HG02981 (cell line): Measurements from ENCODE around the gene GALNTL6.
"Not testable (repeated sequence)": the region's sequence is repeated elsewhere in the genome, so short reads cannot be mapped to it uniquely, and the experiment has no call there.

Experiments used
- ATAC-seq: cut with Tn5 transposase; IDR thresholded peaks from one replicate; pipeline ENCODE4 v1.9.1; 2021; ENCODE audit warnings: mild to moderate bottlenecking, moderate library complexity; ENCODE audit not compliant: unreplicated experiment

The GALNTL6 gene

DNA sequence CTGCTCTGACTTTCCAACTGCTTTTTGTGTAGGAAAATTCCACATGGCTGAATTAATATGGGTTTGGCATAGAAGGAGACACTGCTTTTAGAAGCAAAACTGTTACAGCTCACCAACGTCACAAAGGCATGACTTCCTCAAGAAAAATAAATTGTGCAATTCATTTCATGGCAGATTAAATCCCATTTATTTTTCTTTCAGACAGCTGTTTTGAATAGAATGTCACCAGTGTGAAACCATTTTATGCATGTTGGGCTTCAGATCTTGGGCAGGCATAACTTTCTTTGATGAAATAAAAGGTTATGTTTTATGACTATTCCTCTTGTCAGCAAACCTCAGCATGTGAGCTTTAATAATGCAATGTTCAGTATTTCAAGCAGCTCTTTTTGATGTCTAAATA, 542.8 kb downstream of the GALNTL6 start:
- ATAC-seq: no peak

DNA sequence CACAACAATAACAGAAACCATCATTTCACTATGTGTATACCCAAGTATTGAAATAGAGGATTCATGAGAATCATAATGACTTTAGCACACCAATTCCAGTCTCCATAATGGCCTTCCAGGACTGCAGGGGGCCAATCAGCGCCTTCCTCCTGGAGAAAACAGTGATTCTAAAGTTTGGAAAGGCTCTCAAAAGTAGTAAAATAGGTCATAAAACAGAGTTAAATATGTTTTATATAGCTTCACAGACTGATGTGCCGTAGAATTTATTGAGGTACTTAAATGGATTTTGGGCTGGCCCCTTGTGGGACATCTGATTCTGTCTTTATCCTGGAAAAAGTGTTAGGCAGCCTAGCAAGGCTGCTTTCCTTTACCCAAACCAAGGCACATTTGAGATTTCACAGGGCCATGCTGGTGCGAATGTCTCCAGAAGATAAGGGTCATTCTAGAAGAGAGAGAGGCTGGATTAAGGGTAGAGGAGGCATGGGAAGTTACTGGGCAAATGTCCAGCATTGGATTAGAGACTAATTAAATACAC, 543.9 kb downstream of the GALNTL6 start:
- no peak for ATAC-seq

DNA sequence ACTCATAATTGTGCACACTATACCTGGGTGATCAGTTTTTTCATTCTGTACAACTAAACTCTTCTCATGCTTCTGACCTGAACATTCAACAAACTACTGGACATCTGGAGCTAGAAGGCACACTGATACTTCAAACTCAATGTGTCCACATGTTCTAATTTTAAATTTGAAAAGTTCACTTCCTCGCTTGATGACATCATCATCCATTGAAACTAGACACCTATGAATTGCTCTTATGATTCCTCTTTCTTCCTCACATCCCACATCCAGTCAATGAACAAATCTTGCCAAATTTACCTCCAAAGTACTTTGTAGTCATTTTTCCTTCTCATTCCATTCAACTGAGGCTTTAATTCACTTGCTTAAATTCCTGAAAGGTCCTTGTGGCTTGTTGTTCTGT, 549.4 kb downstream of the GALNTL6 start:
- ATAC-seq: no peak

DNA sequence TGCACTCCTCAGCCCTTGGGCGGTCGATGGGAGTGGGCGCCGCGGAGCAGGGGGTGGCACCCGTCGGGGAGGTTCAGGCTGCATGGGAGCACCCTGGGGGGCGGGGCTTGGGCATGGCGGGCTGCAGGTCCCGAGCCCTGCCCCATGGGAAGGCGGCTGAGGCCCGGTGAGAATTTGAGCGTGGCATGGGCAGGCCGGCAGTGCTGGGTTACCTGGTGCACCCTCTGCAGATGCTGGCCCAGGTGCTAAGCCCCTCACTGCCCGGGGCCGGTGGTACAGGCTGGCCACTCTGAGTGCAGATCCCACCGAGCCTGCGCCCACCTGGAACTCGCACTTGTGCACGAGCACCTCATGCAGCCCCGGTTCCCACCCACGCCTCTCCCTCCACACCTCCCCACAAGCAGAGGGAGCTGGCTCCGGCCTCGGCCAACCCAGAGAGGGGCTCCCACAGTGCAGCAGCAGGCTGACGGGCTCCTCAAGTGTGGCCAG, 556.3 kb downstream of the GALNTL6 start:
- ATAC-seq: no peak

DNA sequence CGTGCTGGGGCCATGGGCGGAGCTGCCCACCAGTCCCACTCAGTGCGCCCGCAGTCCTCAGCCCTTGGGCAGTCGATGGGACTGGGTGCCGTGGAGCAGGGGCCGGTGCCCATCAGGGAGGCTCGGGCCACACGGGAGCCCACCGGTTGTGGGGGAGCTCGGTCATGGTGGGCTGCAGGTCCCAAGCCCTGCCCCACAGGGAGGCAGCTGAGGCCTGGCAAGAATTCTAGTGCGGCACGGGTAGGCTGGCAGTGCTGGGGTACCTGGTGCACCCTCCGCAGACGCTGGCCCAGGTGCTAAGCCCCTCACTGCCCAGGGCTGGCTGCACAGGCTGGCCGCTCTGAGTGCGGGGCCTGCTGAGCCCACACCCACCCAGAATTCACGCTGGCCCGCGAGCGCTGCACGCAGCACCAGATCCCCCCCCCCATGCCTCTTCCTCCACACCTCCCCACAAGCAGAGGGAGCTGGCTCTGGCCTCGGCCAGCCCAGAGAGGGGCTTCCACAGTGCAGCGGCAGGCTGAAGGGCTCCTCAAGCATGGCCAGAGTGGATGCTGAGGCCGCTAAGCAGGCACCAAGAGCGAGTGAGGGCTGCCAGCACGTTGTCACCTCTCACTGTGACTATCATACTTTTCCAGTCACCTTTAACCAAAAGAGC, 564.4 kb downstream of the GALNTL6 start:
- no peak for ATAC-seq

DNA sequence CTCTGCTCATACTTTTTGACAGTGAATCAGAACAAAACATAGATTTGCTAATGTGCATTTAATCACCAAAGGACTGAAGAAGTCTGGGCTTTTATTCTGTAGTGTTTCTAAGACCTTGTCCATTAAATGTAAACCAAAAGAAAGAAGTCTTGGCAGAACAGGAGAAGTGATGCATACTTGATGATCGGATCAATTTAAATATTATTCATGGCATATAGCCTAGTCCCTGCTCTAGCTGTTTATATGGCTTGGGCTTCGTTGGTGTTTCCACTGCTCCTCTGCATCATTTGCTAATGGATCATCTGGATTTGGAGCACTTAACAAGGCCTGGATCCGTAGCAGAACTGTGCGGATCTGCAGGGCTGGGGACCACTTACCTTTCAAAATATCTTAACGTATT, 566.6 kb downstream of the GALNTL6 start:
- ATAC-seq: no peak

DNA sequence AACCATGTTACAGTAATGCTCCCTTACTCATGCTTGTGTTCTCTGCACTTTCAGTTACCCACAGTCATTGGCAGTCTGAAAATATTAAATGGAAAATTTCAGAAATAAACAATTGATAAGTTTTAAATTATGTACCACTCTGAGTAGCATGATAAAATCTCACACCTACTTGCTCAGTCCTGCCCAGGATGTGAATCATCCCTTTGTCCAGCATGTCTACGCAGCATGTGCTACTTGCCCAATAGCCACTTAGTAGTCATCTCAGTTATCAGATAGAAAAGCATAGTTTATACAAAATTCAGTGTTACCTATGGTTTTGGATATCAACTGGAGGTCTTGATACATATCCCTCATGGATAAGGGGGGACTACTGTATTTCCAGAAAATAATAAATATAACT, 577.1 kb downstream of the GALNTL6 start:
- no peak for ATAC-seq

DNA sequence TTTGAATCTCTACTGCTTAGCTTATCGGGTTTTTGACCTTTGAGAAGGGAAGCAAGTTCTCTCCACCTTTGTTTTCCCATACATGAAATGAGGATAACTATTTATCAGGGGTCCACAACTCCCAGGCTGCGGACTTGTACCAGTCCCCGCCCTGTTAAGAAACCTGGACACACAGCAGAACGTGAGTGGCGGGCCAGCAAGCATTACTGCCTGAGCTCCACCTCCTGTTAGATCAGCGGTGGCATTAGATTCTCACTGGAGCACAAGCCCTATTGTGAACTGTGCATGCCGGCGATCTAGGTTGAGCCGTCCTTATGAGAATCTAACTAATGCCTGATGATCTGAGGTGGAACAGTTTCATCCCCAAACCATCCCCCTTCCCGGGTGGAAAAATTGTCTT, 579.5 kb downstream of the GALNTL6 start:
- no peak for ATAC-seq

DNA sequence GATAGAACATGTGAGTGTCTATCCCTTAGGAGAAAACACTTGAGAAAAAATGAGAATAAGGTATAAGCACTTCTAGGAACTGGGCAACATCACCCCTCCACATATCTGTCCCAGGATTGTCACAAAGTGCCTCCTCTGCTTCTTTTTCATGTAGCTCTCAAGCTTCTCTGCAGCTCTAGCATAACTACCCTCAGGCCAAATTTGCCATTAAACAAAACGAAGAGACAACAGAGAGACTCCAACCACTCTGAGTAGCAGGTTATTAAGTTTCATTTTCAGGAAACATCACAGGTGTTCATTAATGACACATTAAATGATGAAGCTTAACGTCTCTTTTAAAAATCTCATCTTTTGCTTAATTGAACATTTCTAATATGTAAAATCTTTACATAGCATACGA, 580.0 kb downstream of the GALNTL6 start:
- no peak for ATAC-seq

DNA sequence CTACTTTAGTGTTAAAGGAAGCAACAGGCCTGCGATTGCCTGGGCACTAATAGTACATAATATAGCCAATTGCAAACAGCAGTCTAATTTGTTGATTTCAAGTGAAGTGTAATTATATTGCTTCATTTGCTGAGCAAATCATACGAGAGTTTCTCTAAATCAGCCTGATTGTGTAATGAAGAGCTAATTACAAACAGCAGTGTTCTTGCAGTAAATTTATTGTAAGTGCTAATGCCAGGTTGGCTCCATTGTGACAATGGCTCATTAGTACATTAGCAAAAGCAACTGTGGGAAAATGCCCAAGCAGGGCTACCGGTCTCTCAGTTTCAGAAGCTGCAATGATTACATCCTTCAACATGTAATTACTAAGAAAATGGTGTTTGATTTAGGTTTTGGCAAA, 591.5 kb downstream of the GALNTL6 start:
- ATAC-seq: no peak

DNA sequence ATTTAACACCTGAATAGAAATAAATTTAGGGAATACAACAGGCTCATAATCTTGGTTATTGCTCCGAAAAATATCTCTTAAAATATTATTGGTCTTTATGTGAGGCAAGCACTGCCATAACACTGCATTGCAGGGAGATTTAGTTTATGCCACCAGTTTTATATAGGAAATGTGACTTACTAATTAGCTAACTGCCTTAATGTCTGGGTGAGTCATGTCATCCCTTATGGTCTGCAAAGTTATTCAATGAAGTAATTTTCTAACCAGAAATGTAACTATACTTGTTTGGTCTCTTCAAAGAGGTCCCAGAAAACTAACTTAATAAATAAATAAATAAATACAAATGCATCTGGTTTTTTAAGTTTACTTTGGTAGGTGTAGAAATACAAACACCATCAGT, 597.2 kb downstream of the GALNTL6 start:
- ATAC-seq: no peak

DNA sequence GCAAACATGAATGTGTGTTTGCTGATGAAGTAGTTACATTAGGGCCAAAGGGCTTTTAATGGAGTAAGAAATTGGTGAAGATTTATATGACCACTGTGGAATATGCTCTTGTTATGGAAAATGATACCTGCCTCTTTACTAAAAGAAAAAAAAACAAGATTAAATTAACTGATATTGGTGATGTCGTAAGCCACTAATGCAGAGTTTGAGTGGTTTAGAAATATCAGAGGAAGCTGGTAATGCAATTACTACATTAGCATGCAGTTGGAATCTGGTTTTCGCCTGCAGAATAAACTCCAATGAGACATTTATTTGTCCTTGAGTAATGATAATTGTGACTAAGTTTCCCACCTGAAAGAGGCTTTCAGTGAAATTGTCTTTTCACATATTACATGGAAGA, 597.9 kb downstream of the GALNTL6 start:
- no peak for ATAC-seq

DNA sequence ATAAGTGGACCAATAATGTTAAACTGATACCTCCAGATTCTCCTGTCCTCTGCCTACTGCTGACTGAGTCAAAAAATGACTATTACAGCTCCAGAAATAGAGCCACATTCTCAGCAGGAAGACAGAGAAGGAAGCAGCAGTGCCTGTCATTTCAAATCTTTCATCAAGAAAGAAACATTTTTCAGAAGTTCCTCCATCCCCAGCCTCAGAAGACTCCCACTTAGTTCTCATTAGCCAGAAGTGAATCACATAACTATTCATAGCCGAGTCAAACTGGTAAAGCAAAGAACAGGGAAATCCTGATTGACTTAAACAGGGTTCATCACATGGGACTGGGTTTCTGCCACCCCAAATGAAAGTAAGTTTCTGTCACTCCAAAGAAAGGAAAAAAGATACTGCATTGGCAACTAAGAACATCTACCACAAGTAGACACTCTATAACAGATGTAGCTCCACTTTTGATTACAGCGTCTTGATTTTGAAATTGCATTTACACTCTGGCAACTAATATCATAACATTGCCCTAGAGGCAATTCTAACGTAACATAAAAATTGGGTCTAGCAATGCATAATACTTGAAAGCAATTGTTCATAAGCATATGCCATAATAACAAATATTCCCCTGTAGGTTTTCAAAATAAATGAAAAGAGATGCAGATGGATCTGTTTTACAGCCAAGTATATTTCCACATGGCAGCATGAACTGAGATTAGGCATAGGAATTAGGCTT, 599.8 kb downstream of the GALNTL6 start:
- no peak for ATAC-seq

DNA sequence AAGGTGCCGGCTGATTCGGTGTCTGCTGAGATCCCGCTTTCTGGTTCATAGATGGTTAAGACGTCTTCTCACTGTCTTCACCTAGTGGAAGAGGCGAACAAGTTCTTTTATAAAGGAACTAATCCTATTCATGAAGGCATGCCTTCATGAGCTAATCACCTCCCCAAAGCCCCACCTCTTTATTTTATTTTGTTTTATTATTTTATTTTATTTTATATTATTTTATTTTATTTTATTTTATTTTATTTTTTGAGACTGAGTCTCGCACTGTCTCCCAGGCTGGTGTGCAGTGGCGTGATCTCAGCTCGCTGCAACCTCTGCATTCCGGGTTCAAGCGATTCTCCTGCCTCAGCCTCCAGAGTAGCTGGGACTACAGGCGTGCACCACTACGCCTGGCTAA, 615.8 kb downstream of the GALNTL6 start:
- ATAC-seq: not testable (repeated sequence)

DNA sequence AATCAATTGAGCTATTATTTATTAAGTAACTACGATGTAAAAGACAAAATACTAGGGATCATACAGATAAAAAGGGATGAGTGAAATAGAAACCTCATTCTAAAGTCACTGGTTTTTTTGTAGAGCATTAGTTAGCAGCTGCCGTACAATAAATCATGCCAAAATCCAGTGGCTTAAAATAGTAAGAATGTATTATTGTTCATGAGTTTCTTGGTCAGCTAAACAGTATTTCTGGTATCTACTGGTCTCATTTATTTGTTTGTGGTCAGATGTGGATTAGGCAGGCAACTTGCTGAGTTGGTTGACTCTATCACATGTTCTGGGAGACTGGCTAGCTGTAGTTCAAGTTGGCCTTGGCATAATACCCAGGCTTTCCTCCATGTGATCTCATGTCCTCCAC, 667.3 kb downstream of the GALNTL6 start:
- ATAC-seq: no peak

DNA sequence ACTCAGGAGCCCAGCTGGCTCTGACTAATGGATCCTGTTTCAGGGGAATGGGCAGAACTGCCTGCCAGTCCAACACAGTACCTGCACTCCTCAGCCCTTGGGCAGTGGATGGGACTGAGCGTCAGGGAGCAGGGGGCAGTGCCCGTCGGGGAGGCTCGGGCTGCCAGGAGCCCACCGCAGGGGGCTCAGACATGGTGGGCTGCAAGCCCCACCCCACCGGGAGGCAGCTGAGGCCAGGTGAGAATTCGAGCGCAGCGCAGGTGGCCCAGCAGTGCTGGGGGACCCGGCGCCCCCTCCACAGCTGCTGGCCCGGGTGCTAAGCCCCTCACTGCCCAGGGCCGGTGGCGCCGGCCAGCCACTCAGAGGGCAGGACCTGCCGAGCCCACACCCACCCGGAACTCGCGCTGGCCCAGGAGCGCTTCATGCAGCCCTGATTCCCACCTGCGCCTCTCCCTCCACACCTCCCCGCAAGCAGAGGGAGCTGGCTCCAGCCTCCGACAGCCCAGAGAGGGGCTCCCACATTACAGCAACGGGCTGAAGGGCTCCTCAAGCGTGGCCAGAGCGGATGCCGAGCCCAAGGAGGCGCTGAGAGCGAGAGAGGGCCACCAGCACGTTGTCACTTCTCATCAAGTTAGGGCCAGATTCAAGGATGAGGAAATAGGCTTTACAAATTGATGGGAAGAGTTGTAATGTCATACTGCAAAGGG, 668.8 kb downstream of the GALNTL6 start:
- no peak for ATAC-seq

DNA sequence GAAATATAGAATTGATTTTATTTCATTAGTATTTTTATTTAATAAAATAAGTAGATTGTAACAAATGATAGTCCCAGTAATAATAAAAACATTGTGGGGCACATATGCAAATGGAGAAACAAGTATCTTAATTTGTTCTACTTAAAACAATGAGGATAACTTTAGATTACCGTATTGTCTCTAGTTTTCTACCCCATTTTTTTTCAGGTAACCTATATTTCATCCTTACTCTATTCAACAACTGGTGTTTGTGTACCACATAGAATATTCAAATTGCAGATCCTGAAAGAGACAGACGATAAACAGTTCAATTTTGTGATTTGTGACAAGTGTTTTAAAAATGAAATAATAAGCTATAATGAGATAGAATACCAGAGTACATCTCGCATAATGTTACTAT, 671.8 kb downstream of the GALNTL6 start:
- ATAC-seq: no peak

DNA sequence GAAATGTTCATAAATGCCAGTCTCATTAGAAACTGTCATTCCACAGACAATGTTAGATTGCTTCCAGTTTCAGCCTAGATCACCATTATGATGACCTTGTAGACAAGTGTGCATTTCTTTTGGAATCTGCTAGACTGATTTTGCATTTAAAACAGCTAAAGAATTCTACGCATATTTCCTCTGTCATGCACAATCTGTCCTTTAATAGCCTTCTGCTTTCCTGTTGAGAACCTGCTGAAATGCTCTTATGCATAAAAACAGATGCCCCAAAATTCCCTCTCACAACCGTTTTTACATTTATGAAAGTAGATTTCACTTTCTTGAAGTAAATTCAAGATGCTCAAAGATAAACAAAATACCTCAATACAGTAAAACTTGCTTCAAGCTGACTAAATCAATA, 673.3 kb downstream of the GALNTL6 start:
- ATAC-seq: no peak

DNA sequence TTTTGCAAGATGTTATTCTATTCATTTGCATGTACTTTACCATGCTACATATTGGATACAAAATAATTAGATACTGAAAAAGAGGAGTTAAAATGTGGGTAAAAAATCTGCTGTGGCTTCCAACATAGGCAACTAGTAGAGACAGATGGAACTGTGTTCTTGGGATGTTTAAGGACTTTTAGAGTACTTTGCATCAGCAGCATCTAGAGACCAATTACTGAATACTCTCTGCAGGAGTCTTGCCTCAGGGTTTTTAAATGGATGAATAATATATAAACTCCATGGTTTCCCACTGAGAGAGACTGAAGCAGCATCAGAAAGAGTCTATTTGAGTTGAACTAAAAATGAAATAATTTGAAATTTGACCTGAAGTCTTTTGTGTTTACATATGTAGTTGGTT, 676.7 kb downstream of the GALNTL6 start:
- ATAC-seq: no peak

DNA sequence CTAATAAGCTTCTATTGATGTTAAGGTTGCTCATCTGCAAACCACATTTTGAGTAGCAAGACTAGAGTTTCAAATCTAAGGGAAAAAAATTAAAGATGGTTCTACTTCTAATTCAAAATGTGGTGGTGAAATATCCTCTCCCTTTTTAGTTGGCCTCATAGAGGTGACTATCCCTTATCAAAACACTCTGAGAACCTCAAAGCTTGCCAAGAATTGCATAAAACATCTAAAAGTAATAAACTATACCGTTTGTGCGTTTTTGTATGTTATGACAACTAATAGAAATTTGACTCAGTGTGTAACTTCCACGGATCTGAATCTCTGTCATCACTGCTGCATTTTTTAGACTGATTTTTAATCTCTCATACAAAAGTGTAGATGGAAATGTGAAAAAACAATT, 682.6 kb downstream of the GALNTL6 start:
- no peak for ATAC-seq

DNA sequence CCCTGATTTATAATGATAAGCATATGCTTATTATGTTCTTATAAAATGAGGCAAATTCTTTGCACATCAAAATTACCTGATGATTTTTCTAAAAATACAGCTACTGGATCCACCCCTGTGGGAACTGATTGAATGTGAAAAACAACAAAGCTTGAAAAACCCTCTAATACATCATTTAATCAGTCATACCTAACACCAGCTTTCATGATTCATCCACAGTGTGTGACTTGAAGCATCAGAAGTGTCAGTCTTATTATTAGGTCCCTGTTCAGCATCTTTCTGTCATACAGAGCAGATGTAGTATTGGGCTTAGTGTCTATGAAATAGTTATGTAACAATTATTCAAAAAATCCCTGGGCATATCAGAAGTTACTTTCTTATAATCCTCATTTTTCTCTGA, 684.1 kb downstream of the GALNTL6 start:
- no peak for ATAC-seq

DNA sequence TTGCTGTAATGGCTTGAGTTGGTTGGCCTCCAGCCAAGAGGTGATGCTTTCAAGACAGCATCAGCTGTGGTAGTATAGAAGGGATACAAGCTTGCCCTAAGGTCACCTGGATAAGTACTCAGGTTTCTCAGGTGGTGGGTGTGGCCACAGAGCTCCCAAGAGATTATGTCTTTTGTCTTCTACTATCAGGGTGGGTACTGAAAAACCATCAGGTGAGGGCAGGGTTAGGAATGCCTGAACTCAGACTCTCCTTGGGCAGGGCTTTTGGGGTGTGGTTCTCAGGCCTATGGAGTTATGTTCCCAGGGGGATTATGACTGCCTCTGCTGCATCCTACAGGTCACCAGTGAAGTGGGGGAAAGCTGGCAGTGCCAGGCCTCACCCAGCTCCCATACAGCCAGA, 700.8 kb downstream of the GALNTL6 start:
- ATAC-seq: no peak
